ENCODE data around the gene IL18R1.

Gene IL18R1

DNA sequence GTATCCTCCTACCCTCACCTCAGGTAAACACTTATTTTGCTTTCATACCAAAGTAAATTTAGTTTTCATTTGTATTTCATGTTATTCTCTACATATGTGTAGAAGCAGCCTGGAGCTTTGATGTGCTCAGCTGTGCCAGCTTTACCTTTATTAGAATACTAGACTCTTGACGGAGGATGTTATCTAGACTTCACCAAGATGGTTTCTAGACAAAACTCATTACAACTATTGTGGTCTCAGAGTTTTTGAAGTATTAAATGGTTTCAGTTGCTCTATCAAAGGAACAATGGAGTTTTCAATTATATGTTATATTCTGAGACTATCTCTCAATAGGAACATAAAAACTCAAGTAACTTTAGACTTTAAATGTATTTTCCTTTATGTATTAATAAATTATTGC, 62.4 kb downstream of the IL18R1 start:
- TF ChIP-seq, protein P1, sequence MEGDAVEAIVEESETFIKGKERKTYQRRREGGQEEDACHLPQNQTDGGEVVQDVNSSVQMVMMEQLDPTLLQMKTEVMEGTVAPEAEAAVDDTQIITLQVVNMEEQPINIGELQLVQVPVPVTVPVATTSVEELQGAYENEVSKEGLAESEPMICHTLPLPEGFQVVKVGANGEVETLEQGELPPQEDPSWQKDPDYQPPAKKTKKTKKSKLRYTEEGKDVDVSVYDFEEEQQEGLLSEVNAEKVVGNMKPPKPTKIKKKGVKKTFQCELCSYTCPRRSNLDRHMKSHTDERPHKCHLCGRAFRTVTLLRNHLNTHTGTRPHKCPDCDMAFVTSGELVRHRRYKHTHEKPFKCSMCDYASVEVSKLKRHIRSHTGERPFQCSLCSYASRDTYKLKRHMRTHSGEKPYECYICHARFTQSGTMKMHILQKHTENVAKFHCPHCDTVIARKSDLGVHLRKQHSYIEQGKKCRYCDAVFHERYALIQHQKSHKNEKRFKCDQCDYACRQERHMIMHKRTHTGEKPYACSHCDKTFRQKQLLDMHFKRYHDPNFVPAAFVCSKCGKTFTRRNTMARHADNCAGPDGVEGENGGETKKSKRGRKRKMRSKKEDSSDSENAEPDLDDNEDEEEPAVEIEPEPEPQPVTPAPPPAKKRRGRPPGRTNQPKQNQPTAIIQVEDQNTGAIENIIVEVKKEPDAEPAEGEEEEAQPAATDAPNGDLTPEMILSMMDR (conservative IDR thresholded peaks at IDR 0.05; ENCODE audit: low read depth, low read length) = no peak
- no peak for DNase-seq (ENCODE audit: low read depth)
- H3K4me3 ChIP-seq (ENCODE audit: low read depth, low read length) = no peak overlapping the region

DNA sequence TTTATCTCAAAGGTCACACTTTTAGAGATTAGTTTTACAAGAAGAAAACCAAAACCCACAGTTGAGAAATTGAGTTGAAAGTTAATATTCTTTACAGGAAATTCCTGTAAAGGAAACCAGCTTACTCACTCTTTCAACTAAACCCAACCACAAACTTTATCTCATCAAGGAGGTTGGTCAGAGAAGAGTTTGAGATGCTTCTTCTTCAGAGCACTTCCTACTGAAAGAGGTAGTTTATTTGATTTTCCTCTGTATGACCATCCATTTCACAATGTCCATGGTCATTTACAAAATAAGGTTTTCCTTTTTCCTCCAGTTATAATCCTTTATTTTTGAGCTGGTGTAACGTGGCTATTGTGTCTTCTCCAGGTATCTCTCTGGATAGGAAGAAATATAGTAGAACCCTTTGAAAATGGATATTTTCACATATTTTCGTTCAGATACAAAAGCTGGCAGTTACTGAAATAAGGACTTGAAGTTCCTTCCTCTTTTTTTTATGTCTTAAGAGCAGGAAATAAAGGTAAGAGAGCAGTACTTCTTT, 62.9 kb downstream of the IL18R1 start:
- H3K4me3 ChIP-seq (ENCODE audit: low read depth, low read length) = no peak overlapping the region
- DNase-seq (ENCODE audit: low read depth) = peak; percentile 77
- TF ChIP-seq, protein P1 (conservative IDR thresholded peaks at IDR 0.05; ENCODE audit: low read depth, low read length) = no peak

DNA sequence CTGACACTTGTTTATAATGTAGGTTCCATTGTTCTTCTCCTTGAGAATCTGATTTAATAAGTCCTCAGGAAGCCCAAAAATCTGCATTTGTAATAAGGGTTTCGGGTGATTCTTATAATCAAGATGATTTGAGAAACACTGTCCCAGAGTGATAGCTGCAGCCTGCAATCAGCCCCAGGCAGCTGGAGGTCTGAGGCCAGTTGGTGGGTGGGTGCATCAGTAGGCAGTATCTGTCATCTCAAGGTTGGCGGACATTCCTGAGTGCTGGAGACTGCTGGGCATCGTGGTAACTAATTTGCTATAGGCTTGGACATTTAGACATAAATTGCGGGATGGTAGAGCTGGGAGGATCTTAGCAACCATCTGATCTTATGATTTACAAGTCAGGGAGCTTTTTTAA, 64.7 kb downstream of the IL18R1 start:
- no peak overlapping the region for H3K4me3 ChIP-seq (ENCODE audit: low read depth, low read length)
- TF ChIP-seq, protein P1 (conservative IDR thresholded peaks at IDR 0.05; ENCODE audit: low read depth, low read length) = no peak

DNA sequence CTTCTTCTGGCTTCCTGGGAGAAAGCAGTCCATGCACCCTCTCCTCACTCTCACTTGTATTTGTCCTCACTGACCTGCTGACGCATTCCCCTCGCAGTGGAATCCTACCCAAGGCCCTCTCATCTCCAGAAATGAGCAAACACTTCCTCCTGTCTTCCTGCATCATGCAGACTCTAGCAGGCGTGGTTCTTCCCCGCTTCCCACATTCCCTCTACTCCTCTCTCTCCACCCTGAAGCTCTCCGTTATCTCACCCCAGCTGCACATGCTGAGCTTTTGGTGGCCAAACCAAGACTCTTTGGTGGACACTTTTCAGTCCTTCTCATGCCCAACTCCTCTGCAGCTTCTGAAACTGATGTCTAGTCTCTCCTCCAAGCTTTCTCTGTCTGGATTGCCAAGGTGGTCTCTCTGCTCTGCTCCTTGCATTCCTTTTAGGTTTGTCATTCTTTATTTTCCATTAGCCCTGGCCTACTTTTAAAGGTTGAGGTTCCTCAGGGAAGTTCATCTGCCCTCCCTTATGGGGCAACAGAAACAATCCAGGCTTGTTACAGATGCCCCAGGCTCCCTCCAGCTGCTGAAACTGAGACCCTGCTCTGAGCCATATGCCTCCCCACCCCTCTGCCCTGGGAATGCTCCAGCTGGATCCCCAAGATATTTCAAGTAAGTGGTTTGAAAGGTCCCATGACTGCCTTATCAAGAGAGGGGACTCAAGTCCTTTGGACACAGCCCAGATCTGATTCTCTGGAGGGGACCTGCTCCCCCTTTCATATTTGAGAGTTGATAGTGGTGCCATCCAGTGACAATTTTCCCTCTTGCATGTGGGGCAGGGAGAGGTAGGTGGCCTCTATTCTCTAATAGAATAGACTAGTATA, 66.5 kb downstream of the IL18R1 start:
- TF ChIP-seq, protein P1 (conservative IDR thresholded peaks at IDR 0.05; ENCODE audit: low read depth, low read length) = no peak
- DNase-seq (ENCODE audit: low read depth) = no peak
- H3K4me3 ChIP-seq (ENCODE audit: low read depth, low read length) = no peak overlapping the region

More for the DNA sequence above, 64.7 kb downstream of the IL18R1 start:
- DNase-seq (ENCODE audit: low read depth) = no peak

DNA sequence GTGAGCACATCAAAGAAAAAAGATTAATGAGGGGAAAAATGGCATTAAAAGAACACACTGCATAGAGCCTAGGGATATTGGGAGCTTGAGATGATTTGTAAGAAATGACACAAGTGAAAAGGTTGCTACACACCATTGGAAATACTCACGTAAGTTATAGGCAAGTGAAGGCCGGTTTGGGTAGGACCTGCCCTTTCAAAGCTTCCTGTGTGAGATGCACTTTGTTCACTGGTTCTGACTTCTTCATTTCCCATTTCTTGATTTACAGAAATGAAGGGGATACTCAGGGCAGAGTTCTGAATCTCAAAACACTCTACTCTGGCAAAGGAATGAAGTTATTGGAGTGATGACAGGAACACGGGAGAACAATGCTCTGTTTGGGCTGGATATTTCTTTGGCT, 67.3 kb downstream of the IL18R1 start, which contains the start of gene IL18RAP:
IL18RAP (plus strand) TSS at position 251 of the 400 bp plus-strand sequence; CDS start at position 369, 118 bp downstream.
- no peak for DNase-seq (ENCODE audit: low read depth)
- TF ChIP-seq, protein P1 (conservative IDR thresholded peaks at IDR 0.05; ENCODE audit: low read depth, low read length) = no peak
- H3K4me3 ChIP-seq (ENCODE audit: low read depth, low read length) = no peak within 1 kb of the TSS

DNA sequence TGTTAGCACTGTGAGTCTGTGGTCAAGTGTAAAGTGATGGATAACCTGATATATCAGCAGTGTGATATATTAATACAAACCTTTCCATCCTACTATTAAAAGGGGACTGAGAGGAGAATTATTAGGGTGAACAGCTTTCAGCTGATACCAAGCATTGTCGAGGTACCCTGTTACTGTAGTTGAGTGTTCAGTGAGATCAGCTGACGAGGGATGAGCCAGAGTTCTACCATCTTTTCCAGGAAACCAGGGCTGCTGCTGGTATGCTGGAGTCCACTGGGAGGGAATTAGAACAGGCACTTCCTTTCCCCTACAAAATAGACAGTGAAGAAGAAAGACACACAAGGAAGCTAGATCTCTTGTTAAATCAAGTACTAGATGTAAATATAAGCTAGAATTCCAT, 67.8 kb downstream of the IL18R1 start:
- no peak overlapping the region for H3K4me3 ChIP-seq (ENCODE audit: low read depth, low read length)
- TF ChIP-seq, protein P1 (conservative IDR thresholded peaks at IDR 0.05; ENCODE audit: low read depth, low read length) = no peak
- no peak for DNase-seq (ENCODE audit: low read depth)
